ENCODE results near the gene CFAP210. TPM values are rescaled to one million over a fixed set of nuclear protein-coding genes. Genes with fewer than 3 reads are reported as not detected.

The CFAP210 gene
- total and polyA plus RNA-seq, 2 donors (not counting 1 experiment from before 2014, with no cell fraction given), result not detected

GRCh38 chr2:169684135-169684565 is 10.1 kb downstream of the CFAP210 start:
- DNase-seq (ENCODE audit: low read depth in 2 of 2), result no peak
- H3K36me3 ChIP-seq (ENCODE audit: control insufficient read depth, insufficient read depth, low read length), result no peaks in the 10 kb centered on the region
- no peak overlapping the region for H3K4me3 ChIP-seq (replicated peaks in 1 of 4; ENCODE audit: control extremely low read depth in 1 of 4, insufficient read depth in 1 of 4, low read depth in 3 of 4, low read length in 4 of 4)
- no peaks in the 10 kb centered on the region for H3K4me1 ChIP-seq (ENCODE audit: control insufficient read depth, extremely low read depth, insufficient read depth, low read length)
- TF ChIP-seq CTCF (conservative IDR thresholded peaks at IDR 0.05 in 1 of 2, IDR thresholded peaks at IDR 0.05 in 1 of 2; ENCODE audit: low read depth in 1 of 2, low read length in 2 of 2) (no peak), EZH2 (IDR thresholded peaks at IDR 0.05; ENCODE audit: low read length, missing control alignments) (no peak)
- H3K27ac ChIP-seq (ENCODE audit: insufficient read depth, low read length), result no peak overlapping the region
- no peaks in the 10 kb centered on the region for H3K9me3 ChIP-seq (ENCODE audit: control insufficient read depth, insufficient read depth, low read depth, low read length)
- H3K79me2 ChIP-seq (ENCODE audit: control insufficient read depth, insufficient read depth, low read length), result no peaks in the 10 kb centered on the region
- no peak overlapping the region for H2AFZ ChIP-seq (ENCODE audit: low read length)
- no peaks in the 10 kb centered on the region for H3K27me3 ChIP-seq (ENCODE audit: control insufficient read depth, insufficient read depth, low read length)
- H3K4me2 ChIP-seq (ENCODE audit: extremely low read depth, insufficient read depth, low read length), result no peak overlapping the region
- H3K9ac ChIP-seq (ENCODE audit: insufficient read depth, low read length), result no peak overlapping the region
- H4K20me1 ChIP-seq (ENCODE audit: control insufficient read depth, extremely low read depth, insufficient read depth, low read length), result no peaks in the 10 kb centered on the region

- Histone ChIP-seq H3K36me3 (ENCODE audit: control insufficient read depth, insufficient read depth, low read length) (no peaks in the 10 kb centered on the region), H3K9ac (ENCODE audit: insufficient read depth, low read length) (no peak overlapping the region), H3K27ac (ENCODE audit: insufficient read depth, low read length) (no peak overlapping the region), H2AFZ (ENCODE audit: low read length) (no peak overlapping the region), H3K79me2 (ENCODE audit: control insufficient read depth, insufficient read depth, low read length) (no peaks in the 10 kb centered on the region), H3K9me3 (ENCODE audit: control insufficient read depth, insufficient read depth, low read depth, low read length) (no peaks in the 10 kb centered on the region), H3K27me3 (ENCODE audit: control insufficient read depth, insufficient read depth, low read length) (no peaks in the 10 kb centered on the region), H3K4me2 (ENCODE audit: extremely low read depth, insufficient read depth, low read length) (no peak overlapping the region), H3K4me3 (replicated peaks in 1 of 4; ENCODE audit: control extremely low read depth in 1 of 4, insufficient read depth in 1 of 4, low read depth in 3 of 4, low read length in 4 of 4) (no peak overlapping the region), H4K20me1 (ENCODE audit: control insufficient read depth, extremely low read depth, insufficient read depth, low read length) (no peaks in the 10 kb centered on the region), H3K4me1 (ENCODE audit: control insufficient read depth, extremely low read depth, insufficient read depth, low read length) (no peaks in the 10 kb centered on the region)
- TF ChIP-seq EZH2 (IDR thresholded peaks at IDR 0.05; ENCODE audit: low read length, missing control alignments) (no peak), CTCF (conservative IDR thresholded peaks at IDR 0.05 in 1 of 2, IDR thresholded peaks at IDR 0.05 in 1 of 2; ENCODE audit: low read depth in 1 of 2, low read length in 2 of 2) (no peak)
- DNase-seq (ENCODE audit: low read depth in 2 of 2), result no peak
Measured at GRCh38 chr2:169683425-169684134, 10.6 kb downstream of the CFAP210 start.

GRCh38 chr2:169683054-169683424 is 11.2 kb downstream of the CFAP210 start:
- H3K27me3 ChIP-seq (ENCODE audit: control insufficient read depth, insufficient read depth, low read length), result no peaks in the 10 kb centered on the region
- H3K79me2 ChIP-seq (ENCODE audit: control insufficient read depth, insufficient read depth, low read length), result no peaks in the 10 kb centered on the region
- no peaks in the 10 kb centered on the region for H3K36me3 ChIP-seq (ENCODE audit: control insufficient read depth, insufficient read depth, low read length)
- H3K9ac ChIP-seq (ENCODE audit: insufficient read depth, low read length), result no peak overlapping the region
- H4K20me1 ChIP-seq (ENCODE audit: control insufficient read depth, extremely low read depth, insufficient read depth, low read length), result no peaks in the 10 kb centered on the region
- no peak overlapping the region for H2AFZ ChIP-seq (ENCODE audit: low read length)
- H3K4me2 ChIP-seq (ENCODE audit: extremely low read depth, insufficient read depth, low read length), result no peak overlapping the region
- H3K9me3 ChIP-seq (ENCODE audit: control insufficient read depth, insufficient read depth, low read depth, low read length), result no peaks in the 10 kb centered on the region
- no peak overlapping the region for H3K27ac ChIP-seq (ENCODE audit: insufficient read depth, low read length)
- no peaks in the 10 kb centered on the region for H3K4me1 ChIP-seq (ENCODE audit: control insufficient read depth, extremely low read depth, insufficient read depth, low read length)
- H3K4me3 ChIP-seq (replicated peaks in 1 of 4; ENCODE audit: control extremely low read depth in 1 of 4, insufficient read depth in 1 of 4, low read depth in 3 of 4, low read length in 4 of 4), result no peak overlapping the region
- TF ChIP-seq CTCF (conservative IDR thresholded peaks at IDR 0.05 in 1 of 2, IDR thresholded peaks at IDR 0.05 in 1 of 2; ENCODE audit: low read depth in 1 of 2, low read length in 2 of 2), result no peak
- no peak for TF ChIP-seq EZH2 (IDR thresholded peaks at IDR 0.05; ENCODE audit: low read length, missing control alignments)
- no peak for DNase-seq (ENCODE audit: low read depth in 2 of 2)

Measured in fibroblast of lung (primary cell).